NCI-H510A (cell line): ENCODE data around the gene CLTC.
A peak's percentile ranks its signal among the peaks of the same experiment; 100 is the strongest.

ENCODE experiments used
- DNase-seq: peaks from one replicate; lab custom pipeline; 2025; lab: John Stamatoyannopoulos, UW

CLTC gene

DNA sequence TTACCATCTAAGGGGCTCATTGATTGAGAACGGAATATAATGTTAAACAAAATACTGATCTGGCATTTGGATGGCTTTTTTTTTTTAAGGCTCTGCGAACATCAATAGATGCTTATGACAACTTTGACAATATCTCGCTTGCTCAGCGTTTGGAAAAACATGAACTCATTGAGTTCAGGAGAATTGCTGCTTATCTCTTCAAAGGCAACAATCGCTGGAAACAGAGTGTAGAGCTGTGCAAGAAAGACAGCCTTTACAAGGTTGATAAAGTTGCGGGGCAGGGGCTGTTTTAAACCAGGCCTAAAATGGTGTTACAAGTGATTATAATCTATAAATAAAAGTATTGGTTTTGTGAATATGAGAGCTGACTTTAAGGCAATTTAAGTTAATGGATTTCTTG lies 65.3 kb downstream of the CLTC start:
- no peak for DNase-seq

- DNase-seq = no peak
Observed at GRCh38 chr17:59688008-59688407, 68.3 kb downstream of the CLTC start.

DNA sequence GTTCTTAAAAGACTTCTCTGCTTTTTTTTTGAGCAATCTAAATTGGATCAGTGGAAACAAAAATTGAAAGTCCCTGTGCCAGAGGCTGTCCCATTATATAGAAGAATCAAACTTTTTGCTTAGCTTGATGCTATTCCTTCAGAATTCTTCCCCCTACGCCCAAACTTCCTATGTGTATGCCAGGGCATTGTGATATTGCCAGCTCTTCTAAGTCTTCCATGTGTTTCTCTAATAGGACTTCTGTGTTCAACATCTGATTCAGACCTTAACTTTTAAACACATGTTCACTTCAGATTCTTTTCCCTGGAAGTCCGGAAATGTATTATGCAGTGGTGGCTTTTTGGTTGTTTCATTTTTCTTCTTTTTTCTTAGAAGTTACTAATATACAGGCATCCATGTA lies 68.8 kb downstream of the CLTC start:
- no peak for DNase-seq

- DNase-seq = no peak
Observed at GRCh38 chr17:59693582-59693981, 73.9 kb downstream of the CLTC start.

DNA sequence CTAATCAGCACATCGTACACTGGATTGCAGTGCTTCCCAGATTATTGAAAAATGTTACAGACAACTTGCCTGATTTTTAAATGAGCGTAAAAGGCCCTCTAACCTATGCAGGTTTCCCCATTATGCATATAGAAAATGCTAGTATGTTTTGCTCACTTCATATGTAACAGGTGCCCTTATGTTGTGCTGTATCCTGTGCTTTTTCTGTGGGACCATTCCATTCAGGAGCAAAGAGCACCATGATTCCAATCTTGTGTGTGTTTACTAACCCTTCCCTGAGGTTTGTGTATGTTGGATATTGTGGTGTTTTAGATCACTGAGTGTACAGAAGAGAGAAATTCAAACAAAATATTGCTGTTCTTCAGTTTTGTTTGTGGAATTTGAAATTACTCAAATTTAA lies 74.6 kb downstream of the CLTC start:
- no peak for DNase-seq

GRCh38 chr17:59695945-59696681 lies 76.4 kb downstream of the CLTC start:
- no peak for DNase-seq

- no peak for DNase-seq
Observed at GRCh38 chr17:59696682-59697277, 77.1 kb downstream of the CLTC start.

GRCh38 chr17:59698143-59698542 lies 78.4 kb downstream of the CLTC start:
- no peak for DNase-seq

DNA sequence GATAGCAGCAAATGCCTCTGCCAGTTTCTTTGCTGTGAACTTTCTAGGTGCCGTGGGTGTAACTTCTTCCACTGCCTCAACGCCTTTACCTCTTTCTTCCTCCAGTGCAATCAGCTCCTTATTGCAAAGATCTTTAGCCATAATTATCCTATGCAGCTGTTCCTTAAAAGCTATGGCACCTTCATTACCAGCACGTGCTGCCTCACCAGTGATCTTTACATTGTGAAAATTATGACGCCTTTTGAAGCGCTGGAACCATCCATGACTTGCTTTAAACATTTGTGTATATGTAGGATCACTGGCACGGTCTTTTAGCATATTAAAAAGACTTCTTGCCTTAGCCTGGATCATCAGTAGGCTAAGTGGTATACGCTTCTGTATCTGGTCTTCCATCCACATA lies 79.5 kb downstream of the CLTC start:
- DNase-seq = no peak

- no peak for DNase-seq
Observed at GRCh38 chr17:59699786-59700185, 80.1 kb downstream of the CLTC start.

DNA sequence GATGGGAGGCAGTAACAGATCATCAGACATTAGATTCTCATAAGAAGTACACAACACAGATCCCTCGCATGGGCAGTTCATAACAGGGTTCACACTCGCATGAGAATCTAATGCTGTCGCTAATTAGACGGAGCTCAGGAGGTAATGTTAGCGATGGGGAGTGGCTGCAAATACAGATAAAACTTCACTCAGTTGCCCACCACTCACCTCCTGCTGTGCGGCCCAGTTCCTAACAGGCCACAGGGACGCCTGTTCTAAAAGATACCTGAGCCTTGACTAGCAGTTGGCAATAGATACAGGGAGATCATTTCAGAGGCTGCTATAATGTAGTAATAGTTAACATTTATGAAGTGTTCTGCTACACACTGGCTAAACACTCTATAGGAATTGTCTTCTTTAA lies 82.6 kb downstream of the CLTC start:
- DNase-seq = no peak

GRCh38 chr17:59707149-59707970 lies 87.7 kb downstream of the CLTC start, which contains the start of the genes PTRH2 and VMP1:
PTRH2 (minus strand) TSS chr17:59707430; CDS start chr17:59697978, 9,452 bp downstream.
VMP1 (plus strand) TSS chr17:59707654; CDS start chr17:59731447, 23,793 bp downstream.
- peak; percentile 100 for DNase-seq

DNA sequence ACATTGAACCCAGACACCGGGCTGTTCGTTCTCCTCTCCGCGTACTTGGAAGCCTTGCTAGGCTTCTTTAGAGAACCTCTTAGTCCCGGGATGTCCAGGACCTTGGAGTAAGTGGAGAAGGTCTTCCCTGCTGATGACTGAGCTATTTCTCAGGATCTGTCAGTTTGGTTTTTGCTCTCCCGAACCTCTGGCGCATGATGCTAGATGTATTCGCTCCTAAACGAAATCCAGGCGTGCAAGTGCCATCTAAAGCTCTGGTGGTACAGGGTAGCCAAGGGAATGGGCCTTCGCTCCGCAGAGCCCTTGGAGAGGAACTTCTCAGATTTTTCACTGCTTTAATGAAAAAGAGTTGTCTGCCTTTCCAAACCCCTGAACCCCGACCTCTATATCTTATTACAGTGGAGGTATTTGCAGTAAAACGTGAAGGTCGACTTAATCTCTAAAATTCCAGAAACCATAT lies 88.3 kb downstream of the CLTC start:
- peak; percentile 7 for DNase-seq

DNA sequence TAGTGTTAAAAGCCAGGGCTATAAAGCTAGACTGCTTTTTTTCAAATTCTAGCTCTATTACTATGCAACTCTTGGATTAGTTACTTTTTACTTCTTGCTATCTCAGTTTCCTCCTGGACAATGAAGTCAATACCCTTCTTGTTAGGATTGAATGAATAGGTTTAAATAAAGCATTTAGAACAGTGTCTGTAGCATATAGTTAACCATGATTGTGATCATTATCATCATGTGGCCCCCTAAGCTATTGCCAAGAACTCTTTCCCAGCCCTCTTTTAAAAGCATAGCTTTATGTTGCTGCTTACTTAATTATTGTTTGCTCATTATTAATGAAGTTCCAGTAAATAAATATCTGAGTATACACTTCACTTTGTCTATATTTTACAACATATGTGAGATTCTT lies 92.2 kb downstream of the CLTC start:
- no peak for DNase-seq

- DNase-seq = no peak
Observed at GRCh38 chr17:59712862-59713261, 93.2 kb downstream of the CLTC start.

- DNase-seq = no peak
Observed at GRCh38 chr17:59714255-59714654, 94.6 kb downstream of the CLTC start.

GRCh38 chr17:59716427-59716826 lies 96.7 kb downstream of the CLTC start:
- no peak for DNase-seq

DNA sequence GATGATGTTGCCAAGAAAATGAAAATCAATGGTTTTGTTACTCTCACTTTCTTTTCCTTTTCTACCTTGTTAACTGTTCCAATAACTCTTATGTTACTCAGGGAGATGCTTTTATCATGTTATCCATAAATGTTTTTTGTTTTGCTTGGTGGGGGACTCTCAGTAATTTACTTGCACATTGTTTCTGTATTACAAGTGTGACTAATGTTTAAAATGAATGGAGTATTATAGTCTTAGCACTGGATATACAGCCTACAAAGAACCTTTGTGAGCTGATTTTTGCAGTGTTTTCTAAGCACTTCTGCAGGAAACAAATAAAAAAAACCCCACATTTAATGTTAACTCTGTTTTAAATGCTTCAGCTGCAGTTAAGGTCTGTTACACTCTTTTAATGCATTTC lies 99.8 kb downstream of the CLTC start:
- no peak for DNase-seq

DNA sequence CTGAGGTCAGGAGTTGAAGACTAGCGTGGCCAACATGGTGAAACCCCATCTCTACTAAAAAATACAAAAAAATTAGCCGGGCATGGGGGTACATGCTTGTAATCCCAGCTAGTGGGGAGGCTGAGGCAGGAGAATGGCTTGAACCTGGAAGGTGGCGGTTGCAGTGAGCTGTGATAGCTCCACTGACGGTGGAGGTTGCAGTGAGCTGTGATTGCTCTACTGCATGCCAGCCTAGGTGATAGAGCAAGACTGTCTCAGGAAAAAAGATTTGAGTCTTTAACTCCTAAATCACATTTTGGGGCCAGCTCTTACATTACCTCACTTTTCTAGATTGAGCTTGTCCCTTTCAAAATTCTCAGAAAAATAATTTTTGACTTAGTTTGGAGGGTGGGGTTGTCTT lies 102.9 kb downstream of the CLTC start:
- DNase-seq = no peak

DNA sequence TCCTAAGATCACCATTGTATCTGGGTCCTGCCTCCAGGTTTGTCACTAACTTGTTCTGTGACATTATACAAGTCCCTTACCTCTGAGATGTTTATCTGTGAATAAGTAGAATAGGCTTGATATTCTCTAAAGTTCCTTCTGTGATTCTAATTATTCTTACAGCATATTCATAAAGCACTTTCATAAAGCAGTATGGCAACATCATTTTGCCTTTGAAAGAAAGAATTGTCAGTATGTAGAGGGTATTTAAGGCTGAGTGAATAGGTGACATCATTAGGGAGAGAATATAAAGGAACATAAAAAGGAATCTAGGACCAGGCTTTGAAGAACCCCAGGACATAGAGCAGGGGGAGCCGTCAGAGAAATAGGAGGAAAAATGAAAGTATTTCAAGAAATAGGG lies 103.3 kb downstream of the CLTC start:
- no peak for DNase-seq

- no peak for DNase-seq
Observed at GRCh38 chr17:59723607-59724006, 103.9 kb downstream of the CLTC start.

DNA sequence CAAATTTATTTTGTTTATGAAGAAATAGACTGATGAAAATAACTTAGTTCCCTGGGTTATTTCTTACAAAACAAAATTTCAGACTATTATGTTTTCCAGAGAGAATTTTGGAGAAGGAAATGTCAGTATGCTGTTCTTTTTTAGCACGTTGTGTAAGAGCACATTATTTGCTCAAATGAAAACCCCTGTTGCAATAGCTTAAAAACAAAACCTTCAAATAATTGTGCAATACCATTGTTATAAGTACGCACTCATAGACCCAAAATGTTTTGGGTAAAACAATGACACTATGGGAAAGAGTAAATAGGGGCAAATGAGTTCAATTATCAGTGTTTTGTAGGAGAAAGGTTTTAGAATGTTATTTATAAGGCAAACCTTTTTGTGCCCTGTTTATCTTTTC lies 106.0 kb downstream of the CLTC start:
- no peak for DNase-seq
